HG02588 (cell line): ENCODE measurements around the gene KRT39.
"Not testable (repeated sequence)": the region's sequence is repeated elsewhere in the genome, so short reads cannot be mapped to it uniquely, and the experiment has no call there.

Source experiments
- ATAC-seq: cut with Tn5 transposase; IDR thresholded peaks from one replicate; pipeline ENCODE4 v1.9.1; 2021; ENCODE audit warnings: mild to moderate bottlenecking, moderate library complexity; ENCODE audit not compliant: unreplicated experiment

The KRT39 gene

DNA sequence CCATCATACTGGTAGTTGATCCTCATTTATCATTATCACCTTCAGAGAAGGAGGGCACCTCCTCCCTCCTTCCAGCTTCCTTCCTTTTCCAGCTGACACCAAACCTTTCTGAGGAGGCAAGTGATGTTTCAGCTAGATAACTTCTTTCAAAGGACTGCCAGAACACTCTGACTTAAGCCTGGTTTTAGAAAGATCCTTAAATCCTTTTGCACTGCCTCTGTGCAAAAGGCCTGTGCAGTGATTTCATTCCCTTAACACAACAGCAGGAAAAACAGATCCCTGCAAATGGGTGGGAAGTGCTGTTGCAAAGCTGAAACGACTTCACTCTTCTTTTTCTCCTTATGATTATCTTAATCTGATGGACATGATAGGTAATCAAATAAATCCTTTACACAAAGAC lies 22.2 kb downstream of the KRT39 start:
- no peak for ATAC-seq

DNA sequence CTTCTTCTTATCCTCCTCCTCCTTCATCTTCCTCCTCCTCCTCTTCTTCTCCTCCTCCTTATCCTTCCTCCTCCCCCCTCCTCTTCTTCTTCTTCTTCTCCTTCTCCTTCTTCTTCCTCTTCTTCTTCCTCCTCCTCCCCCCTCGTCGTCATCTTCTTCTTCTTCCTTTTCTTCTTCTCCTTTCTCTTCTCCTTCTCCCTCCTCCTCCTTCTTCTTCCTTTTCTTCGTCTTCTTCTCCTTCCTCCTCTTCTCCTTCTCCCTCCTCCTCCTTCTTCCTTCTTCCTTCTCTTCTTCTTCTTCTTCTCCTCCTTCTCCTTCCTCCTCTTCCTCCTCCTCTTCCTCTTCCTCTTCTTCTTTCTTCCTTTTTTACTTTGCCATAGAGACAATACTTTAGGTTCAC lies 24.2 kb downstream of the KRT39 start:
- ATAC-seq: no peak

DNA sequence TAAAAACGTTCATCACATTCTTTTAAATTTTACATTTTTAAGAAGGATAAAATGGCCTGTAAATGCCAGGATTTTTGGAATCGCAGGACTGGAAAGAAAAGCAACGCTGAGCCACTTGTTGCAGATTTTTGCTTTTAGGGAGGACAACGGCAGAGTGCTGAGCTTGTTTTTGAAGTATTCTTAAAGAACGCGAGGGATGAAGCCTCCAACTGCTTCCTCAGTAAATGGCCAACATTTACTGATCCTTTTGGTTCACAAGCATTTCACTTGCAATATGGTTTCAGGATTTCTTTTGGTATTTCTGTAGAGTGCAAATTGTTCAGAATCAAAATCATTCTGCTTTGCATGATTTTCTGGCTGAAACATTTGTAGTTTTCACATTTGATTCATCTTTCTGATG lies 26.5 kb downstream of the KRT39 start:
- ATAC-seq: no peak

DNA sequence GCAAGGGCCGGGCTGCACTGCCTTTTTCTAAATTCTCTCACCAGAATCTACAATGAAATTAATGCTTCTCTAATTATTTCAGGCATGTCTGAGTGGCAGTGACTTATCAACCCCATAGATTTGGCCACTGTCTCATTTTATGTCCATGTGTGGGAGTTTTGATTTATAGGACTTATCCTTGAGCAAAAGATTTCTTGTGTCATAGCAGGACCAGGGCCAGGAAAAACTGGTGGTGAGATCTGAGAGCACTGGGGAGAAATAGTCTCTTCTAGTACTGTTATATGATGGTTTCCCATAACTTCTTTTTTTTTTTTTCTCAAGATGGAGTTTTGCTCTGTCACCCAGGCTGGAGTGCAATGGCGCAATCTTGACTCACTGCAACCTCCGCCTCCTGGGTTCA lies 27.8 kb downstream of the KRT39 start:
- no peak for ATAC-seq

DNA sequence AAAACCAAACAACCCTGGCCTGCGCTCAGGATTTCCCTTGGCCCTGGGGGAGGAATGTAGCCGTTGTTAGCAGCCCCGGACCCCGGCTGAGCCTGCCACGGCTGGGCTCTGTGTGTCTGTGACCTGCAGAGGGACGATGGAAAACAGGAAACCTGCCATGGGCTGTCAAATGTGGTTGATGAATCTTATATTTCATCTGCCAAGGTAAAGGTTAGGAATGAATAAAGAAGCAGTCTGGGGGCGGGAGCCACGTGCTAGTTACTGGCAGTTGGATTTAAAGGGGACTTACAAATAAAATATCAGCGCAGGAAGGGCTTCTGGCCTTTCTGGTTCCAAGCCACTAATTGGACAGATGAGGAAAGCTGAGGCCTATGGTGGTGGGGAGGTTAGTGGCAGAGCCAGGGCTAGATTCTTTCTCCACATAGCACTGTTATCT lies 29.3 kb downstream of the KRT39 start, which contains the start of gene KRT23:
Gene KRT23 (minus strand): TSS at position 263 of the 436 bp plus-strand sequence. CDS start 1,043 bp downstream, outside the sequence.
- no peak for ATAC-seq

DNA sequence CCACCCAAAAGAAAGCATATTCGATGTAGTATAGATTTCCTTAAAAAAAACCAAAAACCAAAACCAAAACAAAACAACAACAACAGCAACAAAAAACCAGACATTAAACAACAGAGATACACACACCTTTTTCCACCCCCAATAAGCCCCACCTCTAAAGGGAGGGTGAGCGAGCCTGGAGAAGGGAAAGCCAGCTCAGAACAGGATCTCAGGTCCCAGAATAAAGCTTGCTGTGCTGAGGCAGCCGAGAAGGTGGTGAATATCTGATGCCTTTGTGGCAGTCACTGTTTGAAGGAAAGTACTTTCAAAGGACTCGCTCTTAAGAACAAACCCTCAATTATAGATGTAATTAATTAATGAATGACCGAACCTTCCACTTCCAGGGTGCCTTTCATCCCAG lies 29.8 kb downstream of the KRT39 start:
- no peak for ATAC-seq

DNA sequence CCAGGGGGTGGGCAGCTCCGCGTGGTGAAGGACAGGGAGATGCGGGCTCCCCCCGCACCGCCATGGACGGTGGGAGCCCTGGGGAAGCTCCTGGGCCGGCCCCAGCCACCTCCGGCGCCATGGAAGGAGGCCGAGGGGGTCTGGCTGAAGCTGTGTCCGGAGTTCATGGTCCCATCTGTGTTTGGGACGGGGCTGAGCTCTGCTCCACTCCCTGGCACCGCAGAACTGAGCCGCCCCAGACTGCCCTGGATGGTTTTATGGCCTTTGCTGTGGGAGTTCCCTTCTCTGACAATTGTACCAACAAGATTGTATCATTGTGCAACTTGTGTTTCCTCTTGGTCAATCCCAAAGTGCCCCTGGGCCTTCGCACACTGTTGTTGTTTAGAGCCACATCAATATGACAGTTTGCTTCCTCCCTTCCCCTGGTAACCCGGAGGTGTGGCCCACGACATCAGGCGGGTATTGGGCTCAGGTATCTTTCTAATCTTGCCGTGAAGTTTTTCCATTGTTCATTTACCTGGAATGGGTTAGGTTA lies 30.2 kb downstream of the KRT39 start:
- ATAC-seq: no peak

DNA sequence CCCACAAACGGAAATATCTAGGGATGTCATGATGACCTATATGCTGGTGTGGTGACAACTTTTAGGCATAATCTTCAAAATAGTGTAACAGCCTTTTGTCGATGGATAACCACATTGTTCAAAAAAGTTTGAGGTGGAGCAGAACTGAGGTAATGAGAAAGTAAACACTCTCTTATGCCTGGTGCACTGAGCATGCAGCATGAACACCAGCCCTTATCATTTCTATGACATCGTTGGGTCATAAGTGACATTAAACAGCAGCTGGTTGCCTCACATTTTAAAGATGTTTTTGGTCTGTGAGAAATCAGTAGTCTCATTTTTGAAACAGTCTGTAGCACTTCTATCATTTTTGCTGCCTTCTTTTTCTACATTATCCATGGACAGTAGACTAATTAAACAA lies 31.1 kb downstream of the KRT39 start:
- no peak for ATAC-seq

DNA sequence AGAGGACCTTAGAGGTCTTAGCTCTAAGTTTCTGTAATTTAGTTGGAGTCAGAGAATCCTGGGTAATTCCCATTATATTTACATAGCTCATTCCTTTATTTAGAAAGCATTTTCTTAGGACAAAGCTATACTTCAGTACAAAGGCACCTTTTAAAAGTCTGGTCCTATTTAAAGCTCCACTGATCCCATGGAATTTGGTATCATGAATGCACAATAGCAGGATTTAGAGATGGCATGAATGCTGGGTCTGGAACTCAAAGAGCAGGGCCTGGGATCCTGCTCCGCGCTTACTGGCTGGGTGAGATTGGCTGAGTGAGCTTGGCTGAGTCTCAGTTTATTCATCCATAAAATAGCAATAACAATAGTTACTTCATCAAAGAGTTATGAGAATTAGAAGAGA lies 34.1 kb downstream of the KRT39 start:
- no peak for ATAC-seq

DNA sequence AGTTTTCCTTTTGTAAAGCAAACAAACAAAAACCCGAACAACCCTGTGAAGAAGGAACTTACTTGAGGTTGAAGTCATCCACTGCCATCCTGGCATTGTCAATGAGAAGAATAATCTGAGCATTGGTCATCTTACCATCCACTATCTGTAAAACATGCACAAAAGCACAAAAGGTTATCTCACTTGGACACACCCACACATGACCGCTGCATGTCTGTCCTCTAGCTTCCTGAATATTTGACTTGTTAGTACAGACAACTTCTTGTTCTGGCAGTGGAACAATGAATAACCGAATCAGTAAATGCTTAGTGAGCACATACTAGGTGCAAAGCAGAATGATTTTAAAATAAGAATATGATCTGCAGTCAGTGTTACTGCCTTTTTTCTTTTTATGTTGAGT lies 35.4 kb downstream of the KRT39 start:
- no peak for ATAC-seq

DNA sequence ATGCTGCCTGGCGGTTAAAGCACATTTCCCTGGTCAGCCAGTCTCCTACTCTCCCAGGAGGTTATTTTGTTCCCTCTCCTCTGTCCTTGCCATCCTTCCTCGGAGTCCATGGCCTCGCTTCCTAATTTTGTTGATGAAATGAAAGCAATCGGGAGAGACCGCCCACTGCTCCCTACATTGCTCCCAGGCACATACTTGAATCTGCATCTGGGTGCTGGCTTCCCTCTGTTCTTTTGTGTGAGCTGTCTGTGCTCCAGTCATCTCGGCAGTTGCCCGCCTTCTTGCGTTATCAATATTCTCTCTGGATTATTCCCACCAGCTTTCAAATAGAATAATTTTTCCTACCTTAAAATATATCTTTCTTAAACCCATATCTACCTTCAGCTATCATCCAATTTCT lies 40.4 kb downstream of the KRT39 start:
- ATAC-seq: no peak

DNA sequence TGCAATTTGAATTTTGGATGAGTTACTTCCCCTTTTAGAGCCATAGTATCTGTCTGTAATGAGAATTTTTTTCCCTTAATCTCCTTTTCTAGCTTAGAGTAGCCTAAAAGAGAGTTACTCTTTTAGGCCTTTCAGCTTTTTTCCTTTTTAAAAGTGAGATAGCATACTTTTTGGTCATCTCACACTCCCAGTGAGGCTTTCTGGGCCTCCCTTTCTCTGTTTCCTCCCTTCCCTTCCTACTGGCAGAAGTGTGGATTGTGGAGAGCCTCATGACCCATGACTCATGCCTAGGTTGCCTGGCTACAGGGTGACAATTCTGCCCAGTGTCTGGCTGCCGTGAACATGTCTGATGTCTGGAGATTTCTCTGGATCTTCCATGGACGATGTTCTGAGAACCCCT lies 44.5 kb downstream of the KRT39 start:
- no peak for ATAC-seq

DNA sequence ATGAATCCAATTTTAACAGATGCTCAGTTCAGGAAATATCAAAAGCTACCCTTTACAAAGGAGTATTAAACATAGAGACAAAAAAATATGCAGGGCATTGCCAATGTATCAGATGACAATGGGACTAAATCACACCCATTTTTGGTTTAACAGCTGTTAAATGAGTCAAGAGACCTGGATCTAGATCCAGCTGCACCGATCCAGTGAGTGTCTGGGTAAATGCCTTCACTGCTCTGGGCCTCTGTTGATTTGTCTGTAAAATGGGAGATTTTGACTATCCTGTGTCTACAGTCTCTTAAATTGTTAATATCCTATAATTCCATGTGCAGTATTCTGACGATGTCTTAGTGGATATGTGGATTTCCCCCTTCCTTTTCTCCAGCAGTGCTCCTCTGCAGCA lies 45.7 kb downstream of the KRT39 start:
- ATAC-seq: no peak

DNA sequence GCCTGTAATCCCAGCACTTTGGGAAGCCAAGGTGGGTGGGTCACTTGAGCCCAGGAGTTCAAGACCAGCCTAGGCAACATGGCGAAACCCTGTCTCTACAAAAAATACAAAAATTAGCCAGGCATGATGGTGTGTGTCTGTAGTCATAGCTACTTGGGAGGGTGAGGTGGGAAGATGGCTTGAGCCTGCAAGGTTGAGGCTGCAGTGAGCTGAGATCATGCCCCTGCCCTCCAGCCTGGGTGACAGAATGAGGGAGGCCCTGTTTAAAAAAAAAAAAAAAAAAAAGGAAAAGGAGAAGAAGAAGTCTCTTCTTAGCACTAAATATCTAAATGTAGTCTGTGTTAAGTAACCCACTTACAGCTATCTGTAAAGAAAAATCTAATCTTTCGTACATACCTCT lies 49.6 kb downstream of the KRT39 start:
- not testable (repeated sequence) for ATAC-seq

DNA sequence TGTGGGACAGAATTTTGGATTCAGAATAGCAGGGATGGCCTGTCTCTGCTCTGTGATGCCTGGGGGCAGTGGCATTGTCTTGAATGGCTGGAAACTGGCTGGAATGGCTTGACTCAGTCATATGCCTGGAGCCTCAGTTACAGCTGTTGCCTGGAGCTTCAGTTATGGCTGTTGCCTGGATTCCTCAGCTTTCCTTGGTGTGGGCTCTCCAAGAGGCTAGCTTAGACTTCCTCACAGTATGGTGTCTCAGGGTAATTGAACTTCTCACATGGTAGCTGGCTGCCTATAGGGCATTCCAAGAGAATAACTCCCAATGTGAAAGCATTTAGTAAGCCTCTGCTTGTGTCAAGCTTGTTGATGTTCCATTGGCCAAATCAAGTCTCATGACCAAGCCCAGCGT lies 50.4 kb downstream of the KRT39 start:
- no peak for ATAC-seq

DNA sequence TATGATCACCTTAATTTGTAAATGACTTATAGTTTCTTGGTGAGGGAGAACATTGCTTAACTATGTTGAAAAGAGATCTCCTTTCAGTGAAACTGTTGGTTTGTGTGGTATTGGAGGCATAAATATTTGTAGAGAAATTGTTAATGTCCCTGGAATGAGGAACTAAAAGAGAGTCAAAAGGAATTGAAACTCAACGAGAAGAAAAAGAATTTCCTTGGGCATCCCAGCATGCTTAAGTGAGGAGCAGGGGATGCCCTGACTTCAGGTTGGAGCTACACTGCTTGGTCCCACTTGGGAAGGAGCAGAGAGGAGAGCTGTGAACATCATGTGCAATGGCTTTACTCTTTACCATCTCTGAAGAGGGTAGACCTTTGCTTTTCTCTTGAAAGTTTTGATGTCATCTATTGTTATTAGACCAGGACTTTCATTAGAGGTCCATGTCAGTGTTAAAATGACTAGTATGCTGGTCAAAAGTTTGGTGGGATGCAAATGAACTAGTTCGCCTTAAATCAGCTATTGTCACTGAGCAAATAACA lies 51.0 kb downstream of the KRT39 start:
- no peak for ATAC-seq

DNA sequence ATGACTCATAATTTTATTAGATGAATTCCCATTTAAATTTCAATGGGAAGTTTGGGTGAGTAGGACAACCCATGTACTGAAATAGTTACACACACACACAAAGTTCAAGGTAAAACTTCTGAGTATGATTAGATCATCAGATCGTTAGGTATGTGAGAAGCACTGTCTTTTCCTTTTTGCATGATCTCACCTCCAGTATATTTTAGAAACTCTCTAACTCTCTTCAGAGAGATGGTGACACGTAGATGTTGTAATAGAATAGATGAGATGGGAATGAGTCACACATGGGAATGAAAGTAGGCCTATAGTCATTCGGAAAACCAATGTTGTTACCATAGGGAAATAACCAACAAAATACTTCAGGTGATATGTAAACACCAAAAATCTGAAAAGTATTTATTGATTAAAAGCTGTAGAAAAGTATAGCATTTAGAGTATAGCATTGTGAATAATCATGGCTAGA lies 51.5 kb downstream of the KRT39 start:
- ATAC-seq: no peak

DNA sequence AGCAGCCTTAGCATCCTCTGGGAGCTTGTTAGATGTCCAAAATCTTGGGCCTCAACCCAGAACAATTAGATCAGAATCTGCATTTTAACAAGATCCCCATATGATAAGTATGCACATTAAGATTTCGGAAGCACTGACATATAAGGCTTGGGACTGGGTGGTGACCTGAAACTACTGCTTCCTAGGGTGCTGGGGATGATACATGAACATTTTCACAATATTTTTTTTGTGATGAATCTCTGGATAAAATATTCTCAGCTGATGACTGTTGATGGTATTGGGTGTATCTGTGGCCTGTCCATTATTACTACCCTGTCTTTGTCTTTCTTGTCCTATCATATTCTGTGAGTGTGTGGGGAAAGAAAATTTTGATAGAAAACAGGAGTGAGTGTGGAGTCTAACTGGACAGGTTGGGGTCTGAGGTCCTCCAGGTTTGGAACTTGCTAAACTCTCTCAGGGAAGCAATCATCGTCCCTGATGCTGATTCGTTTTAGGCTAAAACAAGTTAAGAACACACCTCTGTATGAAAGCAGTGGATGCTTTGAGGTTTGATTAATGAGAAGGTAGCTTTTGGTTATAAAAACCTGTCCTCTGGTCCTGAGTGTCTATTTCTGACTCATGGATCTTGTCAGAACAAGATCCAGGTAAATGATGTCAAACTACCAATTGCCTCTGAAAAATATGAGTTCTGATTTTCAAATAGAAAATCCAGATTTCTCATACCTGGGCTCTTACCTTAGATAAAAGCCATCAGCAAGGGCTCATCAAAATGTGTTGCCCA lies 52.5 kb downstream of the KRT39 start:
- no peak for ATAC-seq

DNA sequence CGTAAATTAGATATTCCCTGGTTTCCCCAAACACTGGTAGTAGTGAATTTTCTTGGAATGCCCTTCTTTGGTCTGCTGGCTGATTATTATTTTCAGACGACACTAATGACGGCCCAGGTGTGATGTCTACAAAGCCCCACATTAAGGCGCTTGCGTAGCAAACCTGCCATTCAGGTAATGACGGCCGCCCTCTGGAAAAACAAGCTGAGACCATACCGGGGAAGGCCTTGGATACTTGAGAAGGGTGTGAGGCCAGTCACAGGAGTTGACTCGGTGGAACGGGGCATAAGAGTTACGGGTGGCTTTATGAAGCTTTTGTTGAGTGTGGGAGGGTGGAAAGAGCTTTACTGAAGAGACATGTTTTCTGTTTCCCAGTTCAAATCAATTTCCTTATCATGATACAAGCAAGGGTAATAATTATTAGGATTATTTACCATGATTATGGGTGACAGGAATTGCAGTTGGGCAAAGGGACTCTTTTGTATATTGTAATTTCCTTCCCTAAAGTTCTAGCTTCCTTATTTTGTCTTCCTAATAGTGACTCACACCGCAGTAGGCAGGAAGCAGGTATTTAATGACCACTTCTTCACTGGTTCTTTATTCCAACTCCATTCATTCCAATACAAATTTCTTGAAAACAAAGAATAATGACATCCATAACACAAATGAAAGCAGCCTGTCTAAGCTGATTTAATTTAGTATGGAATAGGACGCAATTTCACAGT lies 54.1 kb downstream of the KRT39 start:
- no peak for ATAC-seq

DNA sequence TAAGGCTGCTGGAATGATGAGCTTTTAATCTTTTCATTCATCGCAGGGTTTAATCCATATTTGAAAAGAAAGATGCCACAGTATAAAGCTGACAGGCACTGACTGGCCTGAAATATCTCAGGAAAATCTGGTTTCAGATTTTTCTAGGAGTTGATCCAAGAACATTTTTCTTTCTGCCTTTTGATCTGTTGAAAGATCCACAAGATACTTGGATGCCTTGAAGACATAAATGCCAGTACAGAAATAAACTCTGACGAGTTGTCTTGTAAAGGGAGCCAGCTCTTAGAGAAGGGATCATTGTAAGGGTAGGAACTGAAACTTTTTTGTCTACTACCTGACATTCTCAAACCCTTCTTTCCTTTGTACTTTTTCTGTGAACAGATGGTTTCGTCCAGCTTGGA lies 56.3 kb downstream of the KRT39 start:
- no peak for ATAC-seq

DNA sequence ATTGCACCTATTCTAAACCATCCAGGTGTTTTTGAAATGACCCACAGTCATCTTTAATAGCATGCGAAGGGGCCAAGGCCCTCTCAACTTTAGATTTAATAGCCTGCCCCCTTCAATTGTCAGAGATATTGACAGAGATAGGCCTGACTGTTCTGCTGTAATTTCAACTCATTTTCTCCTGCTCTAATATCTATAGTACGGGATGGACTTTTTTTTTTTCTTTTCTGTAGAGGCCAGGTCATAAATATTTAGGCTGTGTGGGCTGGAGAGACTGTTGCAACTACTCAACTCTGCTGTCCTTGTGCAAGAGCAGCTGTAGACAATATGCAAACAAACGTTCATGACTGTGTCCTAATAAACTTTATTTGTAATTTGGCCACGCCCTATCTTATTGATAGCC lies 57.0 kb downstream of the KRT39 start:
- ATAC-seq: no peak

DNA sequence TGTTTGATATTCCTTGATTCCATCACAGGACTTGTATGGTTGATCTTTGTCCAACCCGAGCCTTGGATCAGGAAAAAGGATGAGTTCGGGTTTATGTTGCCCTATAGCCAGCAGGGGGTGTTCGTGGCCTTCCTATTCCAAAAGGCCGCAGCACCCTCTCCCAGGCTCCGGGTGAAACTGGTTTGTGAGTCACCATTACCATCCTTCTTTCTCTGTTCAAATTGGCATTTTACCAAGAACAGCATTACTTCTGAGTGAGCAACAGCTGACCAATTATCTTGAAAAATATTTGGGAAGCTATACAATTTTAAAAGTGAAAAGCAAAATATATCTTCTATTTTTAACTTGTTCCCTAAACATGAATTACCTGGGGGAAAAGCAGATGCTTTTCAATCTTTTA lies 57.4 kb downstream of the KRT39 start:
- no peak for ATAC-seq
